ENCODE results near the gene AP4B1.

Gene AP4B1

GRCh38 chr1:113946678-113947387 lies 42.2 kb upstream of the AP4B1 start:
- no peak for TF ChIP-seq CTCF (IDR thresholded peaks at IDR 0.05; ENCODE audit: low read depth, low read length, missing control alignments)
- no peak overlapping the region for H3K4me3 ChIP-seq (ENCODE audit: low read depth, low read length)
- no peak for DNase-seq (ENCODE audit: low read depth)
- in situ Hi-C loops (cut with HindIII; ENCODE audit: low sequenced_read_pairs) = no loop called here

- no peak for DNase-seq (ENCODE audit: low read depth)
- in situ Hi-C loops (cut with HindIII; ENCODE audit: low sequenced_read_pairs) = no loop called here
- H3K4me3 ChIP-seq (ENCODE audit: low read depth, low read length) = no peak overlapping the region
- TF ChIP-seq CTCF (IDR thresholded peaks at IDR 0.05; ENCODE audit: low read depth, low read length, missing control alignments) = no peak
Measured at GRCh38 chr1:113946112-113946511, 41.5 kb upstream of the AP4B1 start.

GRCh38 chr1:113945329-113945728 lies 40.7 kb upstream of the AP4B1 start:
- no peak for TF ChIP-seq CTCF (IDR thresholded peaks at IDR 0.05; ENCODE audit: low read depth, low read length, missing control alignments)
- in situ Hi-C loops (cut with HindIII; ENCODE audit: low sequenced_read_pairs) = no loop called here
- no peak for DNase-seq (ENCODE audit: low read depth)
- H3K4me3 ChIP-seq (ENCODE audit: low read depth, low read length) = no peak overlapping the region

GRCh38 chr1:113943028-113943811 lies 38.6 kb upstream of the AP4B1 start:
- no peak overlapping the region for H3K4me3 ChIP-seq (ENCODE audit: low read depth, low read length)
- TF ChIP-seq CTCF (IDR thresholded peaks at IDR 0.05; ENCODE audit: low read depth, low read length, missing control alignments) = no peak
- in situ Hi-C loops (cut with HindIII; ENCODE audit: low sequenced_read_pairs) = no loop called here
- DNase-seq (ENCODE audit: low read depth) = no peak

- DNase-seq (ENCODE audit: low read depth) = no peak
- H3K4me3 ChIP-seq (ENCODE audit: low read depth, low read length) = no peak overlapping the region
- in situ Hi-C loops (cut with HindIII; ENCODE audit: low sequenced_read_pairs) = no loop called here
- no peak for TF ChIP-seq CTCF (IDR thresholded peaks at IDR 0.05; ENCODE audit: low read depth, low read length, missing control alignments)
Measured at GRCh38 chr1:113942527-113942926, 37.9 kb upstream of the AP4B1 start.

GRCh38 chr1:113941245-113941559 lies 36.6 kb upstream of the AP4B1 start:
- in situ Hi-C loops (cut with HindIII; ENCODE audit: low sequenced_read_pairs) = no loop called here
- H3K4me3 ChIP-seq (ENCODE audit: low read depth, low read length) = no peak overlapping the region
- TF ChIP-seq CTCF (IDR thresholded peaks at IDR 0.05; ENCODE audit: low read depth, low read length, missing control alignments) = no peak
- DNase-seq (ENCODE audit: low read depth) = no peak
